ENCODE data around the gene LDLRAD4.

LDLRAD4 gene

DNA sequence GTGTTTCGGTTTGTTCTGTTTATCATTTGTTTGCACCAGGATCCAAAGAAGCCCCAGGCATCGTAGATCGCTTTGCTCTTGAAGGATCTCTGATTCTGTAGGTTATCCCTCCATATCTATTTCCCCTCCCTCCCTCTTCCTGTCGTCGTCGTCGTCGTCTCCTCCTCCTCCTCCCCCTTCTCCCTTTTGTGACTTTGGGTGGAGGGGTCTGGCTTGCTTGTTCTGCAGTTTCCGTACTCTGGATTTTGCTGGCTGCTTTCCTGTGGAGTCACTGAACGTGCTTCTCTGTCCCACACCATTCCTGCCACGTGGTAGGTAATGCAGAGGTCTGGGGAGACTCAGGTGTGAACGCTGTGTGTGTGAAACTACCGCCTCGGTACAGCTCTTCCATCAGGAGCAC is 225.0 kb downstream of the LDLRAD4 start:
- no peak overlapping the region for H3K4me3 ChIP-seq (ENCODE audit: low read depth, low read length)
- DNase-seq (ENCODE audit: low read depth): no peak
- TF ChIP-seq, protein P1, sequence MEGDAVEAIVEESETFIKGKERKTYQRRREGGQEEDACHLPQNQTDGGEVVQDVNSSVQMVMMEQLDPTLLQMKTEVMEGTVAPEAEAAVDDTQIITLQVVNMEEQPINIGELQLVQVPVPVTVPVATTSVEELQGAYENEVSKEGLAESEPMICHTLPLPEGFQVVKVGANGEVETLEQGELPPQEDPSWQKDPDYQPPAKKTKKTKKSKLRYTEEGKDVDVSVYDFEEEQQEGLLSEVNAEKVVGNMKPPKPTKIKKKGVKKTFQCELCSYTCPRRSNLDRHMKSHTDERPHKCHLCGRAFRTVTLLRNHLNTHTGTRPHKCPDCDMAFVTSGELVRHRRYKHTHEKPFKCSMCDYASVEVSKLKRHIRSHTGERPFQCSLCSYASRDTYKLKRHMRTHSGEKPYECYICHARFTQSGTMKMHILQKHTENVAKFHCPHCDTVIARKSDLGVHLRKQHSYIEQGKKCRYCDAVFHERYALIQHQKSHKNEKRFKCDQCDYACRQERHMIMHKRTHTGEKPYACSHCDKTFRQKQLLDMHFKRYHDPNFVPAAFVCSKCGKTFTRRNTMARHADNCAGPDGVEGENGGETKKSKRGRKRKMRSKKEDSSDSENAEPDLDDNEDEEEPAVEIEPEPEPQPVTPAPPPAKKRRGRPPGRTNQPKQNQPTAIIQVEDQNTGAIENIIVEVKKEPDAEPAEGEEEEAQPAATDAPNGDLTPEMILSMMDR (conservative IDR thresholded peaks at IDR 0.05; ENCODE audit: low read depth, low read length): no peak

DNA sequence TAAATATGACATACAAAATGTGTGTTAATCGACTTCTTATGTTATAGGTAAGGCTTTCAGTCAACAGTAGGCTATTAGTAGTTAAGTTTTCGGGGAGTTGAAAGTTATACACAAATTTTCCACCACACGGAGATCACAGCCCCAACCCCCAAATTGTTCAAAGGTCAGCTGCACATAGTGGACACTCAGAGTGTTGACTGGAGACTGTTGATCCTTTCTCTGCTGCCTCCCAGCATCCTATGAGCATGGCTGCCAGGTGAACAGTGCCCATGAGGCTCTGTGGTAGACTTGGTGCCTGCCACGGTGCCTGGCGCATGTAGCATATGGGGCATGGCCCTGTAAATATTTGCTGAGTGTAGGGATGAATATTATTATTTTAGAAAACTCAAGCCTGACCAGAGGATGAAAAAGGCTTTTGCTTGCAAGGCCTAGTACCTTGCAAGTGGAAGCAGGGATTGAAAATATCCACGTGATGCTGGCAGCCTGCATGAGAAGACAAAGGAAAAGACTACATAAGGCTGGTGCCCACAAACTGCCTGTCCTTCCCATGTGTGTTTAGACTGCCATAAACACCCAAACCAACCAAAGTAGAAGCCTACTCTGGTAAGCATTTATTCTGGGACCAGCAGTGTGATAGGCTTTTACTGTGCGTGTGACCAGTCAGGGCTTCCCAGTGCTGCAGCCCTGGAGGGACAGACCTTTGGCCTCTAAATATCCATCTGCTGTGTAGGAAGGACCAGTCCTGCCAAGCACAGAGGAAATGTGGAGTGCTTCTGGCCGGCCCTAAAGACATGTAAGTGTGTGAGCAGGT is 226.1 kb downstream of the LDLRAD4 start:
- DNase-seq (ENCODE audit: low read depth): no peak
- TF ChIP-seq, protein P1 (conservative IDR thresholded peaks at IDR 0.05; ENCODE audit: low read depth, low read length): no peak
- no peak overlapping the region for H3K4me3 ChIP-seq (ENCODE audit: low read depth, low read length)

DNA sequence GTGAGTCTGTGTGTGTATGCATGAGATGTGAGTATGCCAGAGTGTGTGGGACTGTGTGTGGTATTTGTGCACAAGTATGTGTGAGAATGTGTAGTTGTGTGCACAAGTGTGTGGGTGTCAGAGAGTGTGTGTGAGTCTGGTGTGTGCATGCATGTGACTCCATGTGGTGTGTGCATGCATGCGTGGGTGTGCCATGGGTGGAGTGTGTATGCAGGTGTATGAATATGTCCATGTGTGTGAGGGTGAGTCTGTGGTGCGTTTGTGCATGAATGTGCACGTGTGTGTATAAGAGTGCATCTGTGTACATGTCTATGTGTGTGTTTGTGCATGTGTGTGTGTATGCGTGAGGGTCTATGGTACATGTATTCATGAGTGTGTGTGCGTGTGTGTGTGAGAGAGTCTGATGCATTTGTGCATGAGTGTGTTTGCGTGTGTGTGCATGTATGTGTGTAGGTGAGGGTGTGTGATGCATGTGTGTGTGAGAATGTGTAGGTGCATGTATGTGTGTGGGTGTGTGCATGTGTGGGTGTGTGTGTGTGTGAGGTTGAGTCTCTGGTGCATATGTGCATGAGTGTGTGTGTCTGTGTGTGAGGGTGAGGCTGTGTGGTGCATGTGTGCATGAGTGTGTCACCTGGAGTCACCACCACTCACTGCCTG is 226.8 kb downstream of the LDLRAD4 start:
- H3K4me3 ChIP-seq (ENCODE audit: low read depth, low read length): no peak overlapping the region
- no peak for DNase-seq (ENCODE audit: low read depth)
- TF ChIP-seq, protein P1 (conservative IDR thresholded peaks at IDR 0.05; ENCODE audit: low read depth, low read length): no peak

DNA sequence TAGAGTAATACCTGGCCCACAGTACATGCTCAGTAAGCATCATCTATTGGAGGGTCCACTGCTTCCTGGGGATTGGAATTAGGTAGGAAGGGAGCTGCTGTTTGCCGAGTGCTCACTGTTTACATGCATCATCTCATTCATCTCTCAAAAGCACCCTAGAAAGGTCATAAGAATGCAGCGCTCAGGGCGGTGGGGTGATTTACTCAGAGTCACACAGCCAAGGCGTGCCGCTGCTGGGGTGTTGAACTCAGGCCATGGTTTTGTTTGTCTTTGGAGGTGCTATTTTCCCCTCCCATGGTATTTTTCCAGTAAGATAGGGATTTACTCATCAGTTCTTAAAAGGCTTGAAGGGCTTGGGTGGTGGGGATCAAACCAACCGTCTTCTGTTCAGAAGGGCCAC is 227.5 kb downstream of the LDLRAD4 start:
- no peak for DNase-seq (ENCODE audit: low read depth)
- TF ChIP-seq, protein P1 (conservative IDR thresholded peaks at IDR 0.05; ENCODE audit: low read depth, low read length): no peak
- no peak overlapping the region for H3K4me3 ChIP-seq (ENCODE audit: low read depth, low read length)

DNA sequence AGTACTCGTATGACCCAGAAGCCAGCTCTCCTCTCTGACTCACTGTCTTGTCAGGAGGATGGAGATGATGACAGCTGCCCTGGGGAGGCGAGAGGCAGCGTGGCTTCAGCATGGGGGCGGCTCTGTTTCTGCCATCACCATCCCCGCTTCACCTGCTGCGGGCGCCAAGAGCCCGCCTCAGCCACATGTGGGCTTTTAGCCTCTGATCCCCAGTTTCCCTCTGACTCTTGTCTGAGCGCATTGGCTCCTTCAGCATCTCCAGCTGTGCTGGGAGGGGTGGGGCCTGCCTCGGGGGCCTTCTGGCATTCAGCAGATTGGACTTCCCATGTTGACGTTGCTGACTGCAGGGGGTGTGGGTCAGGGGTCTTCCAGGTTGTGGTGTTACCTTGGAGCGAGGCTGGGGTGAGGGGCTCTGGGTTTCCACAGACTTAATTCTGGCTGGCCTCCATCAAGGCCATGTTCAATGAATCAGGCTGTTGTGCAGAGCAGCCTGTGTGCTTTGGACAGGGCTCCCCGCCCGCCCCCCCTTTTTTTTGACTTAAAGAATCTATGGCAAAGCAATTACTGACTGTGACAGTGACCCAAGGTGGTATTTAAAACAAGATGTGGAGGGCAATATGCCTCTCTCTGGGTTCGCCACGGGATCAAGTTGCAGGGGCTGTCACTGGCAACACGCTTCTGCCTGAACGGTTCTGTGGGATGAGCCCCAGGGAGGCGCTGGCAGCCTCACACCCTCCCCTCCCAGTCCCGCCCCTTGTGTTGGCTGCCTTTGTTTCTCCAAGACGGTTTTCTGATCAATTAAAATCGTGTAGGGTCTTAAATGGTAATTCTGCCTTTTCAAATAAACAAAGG is 228.3 kb downstream of the LDLRAD4 start:
- TF ChIP-seq, protein P1 (conservative IDR thresholded peaks at IDR 0.05; ENCODE audit: low read depth, low read length): no peak
- DNase-seq (ENCODE audit: low read depth): peak; percentile 47
- peak overlapping the region; percentile 32 for H3K4me3 ChIP-seq (ENCODE audit: low read depth, low read length)

DNA sequence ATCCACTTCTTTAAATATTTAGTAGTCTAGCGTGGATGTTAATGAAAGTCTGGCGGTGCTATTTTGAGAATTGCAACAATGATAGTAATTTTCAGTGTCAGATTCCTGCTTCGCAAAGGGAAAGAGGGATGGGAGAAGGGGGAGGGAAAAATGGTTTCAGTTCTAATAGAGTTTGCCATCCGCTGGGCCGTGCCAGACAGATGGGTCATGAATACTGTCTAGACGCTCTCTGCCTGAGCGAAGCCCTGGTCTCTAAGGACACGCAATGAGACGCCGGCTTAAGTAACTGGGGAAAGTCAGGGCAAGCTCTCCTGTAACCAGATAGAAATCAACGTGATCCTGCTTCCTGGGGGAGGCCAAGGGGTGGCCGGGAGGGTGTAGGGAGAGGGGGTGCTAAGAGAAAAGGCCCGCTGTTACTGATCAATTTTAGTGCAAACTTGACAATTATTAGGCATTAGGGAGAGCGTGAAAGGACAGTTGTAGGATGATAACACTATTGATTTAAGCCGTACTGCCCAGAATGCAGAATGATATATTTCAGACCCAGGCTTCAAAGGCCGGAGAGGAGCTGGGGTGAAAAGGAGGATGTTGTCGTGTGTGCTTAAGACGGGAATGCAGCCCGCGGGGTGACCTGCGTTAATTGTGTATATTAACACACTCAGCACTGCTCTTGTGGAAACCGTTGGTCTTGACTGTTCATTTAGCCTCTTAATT is 229.2 kb downstream of the LDLRAD4 start:
- peak; percentile 91 for DNase-seq (ENCODE audit: low read depth)
- H3K4me3 ChIP-seq (ENCODE audit: low read depth, low read length): peak overlapping the region; percentile 32
- TF ChIP-seq, protein P1 (conservative IDR thresholded peaks at IDR 0.05; ENCODE audit: low read depth, low read length): no peak
